ENCODE measurements around the gene LRRC8E. TPM values are rescaled to one million over a fixed set of nuclear protein-coding genes. Genes with fewer than 3 reads are reported as not detected.
"Not testable (repeated sequence)": the region's sequence is repeated elsewhere in the genome, so short reads cannot be mapped to it uniquely, and the experiment has no call there.

The LRRC8E gene
- polyA plus RNA-seq, 1 donor: 0.23 TPM

DNA sequence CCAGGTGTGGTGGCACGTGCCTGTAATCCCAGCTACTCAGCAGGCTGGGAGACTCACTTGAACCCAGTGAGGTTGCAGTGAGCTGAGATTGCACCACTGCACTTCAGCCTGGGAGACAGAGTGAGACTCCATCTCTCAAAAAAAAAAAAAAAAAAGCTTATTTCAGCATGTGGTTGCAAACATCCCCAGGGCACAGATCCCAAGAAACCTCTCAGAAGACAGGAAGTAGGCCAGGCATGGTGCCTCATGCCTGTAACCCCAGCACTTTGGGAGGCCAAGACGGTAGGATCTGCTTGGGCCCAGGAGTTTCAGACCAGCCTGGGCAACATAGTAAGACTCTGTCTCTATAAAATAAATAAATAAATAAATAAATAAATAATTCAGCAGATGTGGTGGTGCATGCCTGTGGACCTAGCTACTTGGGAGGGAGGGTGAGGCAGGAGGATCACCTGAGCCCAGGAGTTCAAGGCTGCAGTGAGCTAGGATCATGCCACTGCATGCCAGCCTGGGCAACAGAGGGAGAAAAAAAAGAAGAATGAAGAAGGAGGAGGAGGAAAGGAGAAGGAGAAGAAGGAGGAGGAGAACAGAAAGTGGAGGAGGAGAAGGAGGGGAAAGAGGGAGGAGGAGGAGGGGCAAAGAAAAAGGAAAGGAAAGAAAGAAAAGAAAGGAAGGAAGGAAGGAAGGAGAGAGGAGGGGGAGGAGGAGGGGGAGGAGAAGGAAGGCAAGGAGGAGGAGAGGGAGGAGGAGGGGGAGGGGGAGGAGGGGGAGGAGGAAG, 4.3 kb upstream of the LRRC8E start:
- DNase-seq (ENCODE audit: low read depth): no peak

DNA sequence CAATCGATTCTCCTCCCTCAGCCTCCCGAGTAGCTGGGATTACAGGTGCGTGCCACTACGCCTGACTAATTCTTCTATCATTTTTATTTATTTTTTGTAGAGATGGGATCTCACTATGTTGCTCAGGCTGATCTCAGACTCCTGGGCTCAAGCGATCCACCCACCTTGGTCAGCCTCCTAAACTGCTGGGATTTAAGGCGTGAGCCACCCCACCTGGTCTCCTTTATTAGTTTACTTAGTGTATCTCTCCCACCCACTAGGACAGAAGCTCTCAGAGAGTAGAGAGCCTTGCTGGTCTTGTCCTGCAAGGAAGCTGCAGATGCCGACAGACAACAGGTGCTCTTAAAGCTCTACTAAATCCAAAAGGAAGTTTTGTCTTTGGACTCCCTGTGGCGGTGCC, 2.5 kb upstream of the LRRC8E start:
- DNase-seq (ENCODE audit: low read depth): no peak

DNA sequence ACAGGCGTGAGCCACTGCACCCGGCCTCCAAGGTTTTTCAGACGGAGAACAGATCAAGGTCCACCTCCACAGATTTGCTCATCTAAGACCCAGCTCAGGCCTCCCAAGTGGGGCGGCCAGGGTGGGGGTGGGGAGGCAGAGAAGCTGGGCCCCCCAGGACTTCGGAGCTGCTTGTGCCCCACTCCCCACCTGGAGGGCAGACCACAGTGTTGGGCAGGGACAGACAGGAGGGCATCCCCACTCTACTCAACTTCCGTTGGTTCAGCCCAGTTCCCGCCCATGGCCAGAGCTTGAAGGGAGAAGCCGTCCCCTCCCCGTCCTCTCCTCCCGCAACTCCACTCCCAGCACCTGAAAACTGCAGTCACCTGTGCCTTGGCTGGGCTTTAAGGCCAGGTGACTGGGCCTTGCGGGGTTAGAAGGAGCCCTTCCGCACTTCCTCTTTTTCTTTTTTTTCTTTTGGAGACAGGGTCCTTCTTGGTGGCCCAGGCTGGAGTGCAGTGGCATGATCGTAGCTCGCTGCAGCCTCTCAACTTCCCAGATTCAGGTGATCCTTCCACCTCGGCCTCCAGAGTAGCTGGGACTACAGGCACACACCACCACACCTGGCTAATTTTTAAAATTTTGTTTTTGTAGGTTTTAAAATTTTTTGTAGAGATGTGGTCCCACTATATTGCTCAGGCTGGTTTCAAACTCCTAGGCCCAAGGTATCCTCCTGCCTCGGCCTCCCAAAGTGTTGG, 734 bp upstream of the LRRC8E start:
- no peak for DNase-seq (ENCODE audit: low read depth)

DNA sequence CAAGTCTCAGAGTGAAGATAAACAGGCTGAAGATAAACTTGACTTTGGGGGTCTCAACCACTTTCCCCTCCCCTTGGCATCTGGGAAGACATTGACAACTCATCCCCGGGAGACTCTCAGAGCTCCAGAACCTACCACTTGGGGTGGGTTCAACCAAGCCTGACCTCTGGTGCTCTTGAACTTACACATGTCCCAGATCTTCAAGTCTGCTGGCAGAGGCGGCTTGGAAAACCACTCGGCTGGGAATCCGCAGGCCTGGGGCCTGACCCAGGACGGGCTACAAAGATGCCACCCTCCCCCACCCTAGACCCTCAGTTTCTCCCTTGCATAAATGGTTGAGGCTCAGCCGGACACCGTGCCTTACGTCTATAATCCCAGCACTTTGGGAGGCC, 512 bp downstream of the LRRC8E start:
- DNase-seq (ENCODE audit: low read depth): no peak

DNA sequence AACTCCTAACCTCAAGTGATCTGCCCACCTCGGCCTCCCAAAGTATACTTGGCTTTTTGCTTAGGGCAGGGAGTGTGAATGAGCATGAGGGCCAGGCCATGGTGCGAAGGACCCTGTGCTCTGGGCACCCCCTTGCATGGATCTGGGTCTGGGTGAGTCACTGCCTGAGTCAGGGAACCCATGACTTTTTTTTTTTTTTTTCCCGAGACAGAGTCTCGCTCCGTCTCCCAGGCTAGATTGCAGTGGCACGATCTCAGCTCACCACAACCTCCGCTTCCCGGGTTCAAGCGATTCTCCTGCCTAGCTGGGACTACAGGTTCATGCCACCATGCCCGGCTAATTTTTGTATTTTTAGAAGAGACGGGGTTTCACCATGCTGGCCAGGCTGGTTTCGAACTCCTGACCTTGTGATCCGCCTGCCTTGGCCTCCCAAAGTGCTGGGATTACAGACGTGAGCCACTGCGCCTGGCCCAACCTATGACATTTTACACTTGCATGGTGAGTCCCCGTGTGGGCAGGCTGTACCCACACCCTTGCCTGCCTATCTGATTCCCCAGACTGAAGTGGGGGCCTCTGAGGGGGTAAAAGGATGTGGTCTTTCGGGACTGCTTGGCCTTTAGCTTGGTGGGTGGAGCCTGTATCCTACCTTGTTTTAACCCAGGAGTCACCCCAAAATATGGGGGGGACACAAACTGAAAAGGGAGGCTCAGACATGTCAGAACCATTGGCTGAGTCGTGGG, 5.2 kb downstream of the LRRC8E start:
- DNase-seq (ENCODE audit: low read depth): not testable (repeated sequence)

DNA sequence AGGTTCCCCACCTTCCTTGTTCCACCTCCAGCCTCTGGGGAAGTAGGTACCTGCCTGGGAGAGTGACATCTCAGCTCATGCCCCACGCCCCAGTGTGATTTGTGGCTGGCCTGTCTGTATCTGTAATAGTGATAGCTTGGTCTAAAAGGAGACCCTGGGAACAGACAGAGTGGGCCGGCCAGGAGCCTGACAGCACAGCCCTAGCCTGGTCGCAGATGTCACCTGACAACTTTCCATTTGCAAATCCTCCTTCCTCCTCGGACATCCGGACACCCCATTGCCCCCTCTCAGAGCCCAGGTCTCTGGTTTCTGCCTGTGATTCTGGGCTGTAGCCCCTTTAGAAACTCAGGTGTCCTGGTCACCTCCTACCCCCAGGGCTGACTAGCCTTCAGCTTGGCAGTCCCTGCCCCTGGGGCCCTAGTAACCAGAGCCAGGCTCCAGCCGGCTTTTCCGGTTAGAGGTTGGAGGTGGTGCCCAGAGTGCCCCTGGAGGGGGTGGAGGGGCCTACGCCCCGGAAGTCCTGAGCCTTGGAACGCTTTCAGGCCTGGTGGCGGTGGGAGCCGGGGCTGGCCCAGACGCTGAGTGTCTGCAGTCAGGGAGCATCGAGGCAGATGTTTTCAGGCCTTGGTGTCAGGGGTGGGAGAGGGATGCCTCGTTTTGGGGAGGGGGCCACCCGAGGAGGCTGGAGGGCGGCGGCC, 6.5 kb downstream of the LRRC8E start:
- DNase-seq (ENCODE audit: low read depth): no peak

DNA sequence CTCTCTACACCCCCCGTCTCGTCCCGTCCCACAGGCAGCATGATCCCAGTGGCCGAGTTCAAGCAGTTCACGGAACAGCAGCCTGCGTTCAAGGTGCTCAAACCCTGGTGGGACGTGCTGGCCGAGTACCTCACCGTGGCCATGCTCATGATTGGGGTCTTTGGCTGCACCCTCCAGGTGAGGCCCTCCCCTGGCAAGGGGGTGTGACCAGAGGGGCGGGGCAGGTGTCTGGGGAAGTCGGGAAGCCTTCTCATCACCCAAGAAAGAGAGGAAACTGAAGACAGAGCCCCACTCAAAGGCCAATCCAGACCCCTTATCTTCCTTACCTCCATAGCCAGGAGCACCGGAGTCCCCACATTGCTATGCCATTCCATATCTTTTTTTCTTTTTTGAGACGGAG, 7.3 kb downstream of the LRRC8E start:
- DNase-seq (ENCODE audit: low read depth): no peak

DNA sequence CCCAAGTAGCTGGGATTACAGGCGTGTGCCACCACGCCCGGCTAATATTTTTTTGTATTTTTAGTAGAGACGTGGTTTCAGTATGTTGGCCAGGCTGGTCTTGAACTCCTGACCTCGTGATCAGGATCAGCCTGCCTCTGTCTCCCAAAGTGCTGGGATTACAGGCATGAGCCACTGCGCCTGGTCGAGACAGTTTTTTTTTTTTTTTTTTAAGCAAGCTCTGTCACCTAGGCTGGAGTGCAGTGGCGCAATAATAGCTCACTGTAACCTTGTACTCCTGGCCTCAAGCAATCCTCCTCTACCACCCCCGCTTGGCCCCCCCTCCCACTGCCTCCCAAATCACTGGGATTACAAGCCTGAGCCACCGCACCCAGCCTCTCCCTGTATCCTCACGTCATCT, 9.0 kb downstream of the LRRC8E start:
- DNase-seq (ENCODE audit: low read depth): no peak

DNA sequence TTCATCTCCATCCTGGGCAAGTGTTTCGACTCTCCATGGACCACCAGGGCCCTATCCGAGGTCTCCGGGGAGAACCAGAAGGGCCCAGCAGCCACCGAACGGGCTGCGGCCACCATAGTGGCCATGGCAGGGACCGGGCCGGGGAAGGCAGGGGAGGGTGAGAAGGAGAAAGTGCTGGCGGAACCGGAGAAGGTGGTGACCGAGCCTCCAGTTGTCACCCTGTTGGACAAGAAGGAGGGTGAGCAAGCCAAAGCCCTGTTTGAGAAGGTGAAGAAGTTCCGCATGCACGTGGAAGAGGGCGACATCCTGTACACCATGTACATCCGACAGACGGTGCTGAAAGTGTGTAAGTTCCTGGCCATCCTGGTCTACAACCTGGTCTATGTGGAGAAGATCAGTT, 10.7 kb downstream of the LRRC8E start:
- no peak for DNase-seq (ENCODE audit: low read depth)

DNA sequence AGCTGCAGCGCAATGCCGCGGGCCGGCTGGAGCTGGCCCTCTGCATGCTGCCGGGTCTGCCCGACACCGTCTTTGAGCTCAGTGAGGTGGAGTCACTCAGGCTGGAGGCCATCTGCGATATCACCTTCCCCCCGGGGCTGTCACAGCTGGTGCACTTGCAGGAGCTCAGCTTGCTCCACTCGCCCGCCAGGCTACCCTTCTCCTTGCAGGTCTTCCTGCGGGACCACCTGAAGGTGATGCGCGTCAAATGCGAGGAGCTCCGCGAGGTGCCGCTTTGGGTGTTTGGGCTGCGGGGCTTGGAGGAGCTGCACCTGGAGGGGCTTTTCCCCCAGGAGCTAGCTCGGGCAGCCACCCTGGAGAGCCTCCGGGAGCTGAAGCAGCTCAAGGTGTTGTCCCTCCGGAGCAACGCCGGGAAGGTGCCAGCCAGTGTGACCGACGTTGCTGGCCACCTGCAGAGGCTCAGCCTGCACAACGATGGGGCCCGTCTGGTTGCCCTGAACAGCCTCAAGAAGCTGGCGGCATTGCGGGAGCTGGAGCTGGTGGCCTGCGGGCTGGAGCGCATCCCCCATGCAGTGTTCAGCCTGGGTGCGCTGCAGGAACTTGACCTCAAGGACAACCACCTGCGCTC, 11.6 kb downstream of the LRRC8E start:
- no peak for DNase-seq (ENCODE audit: low read depth)

DNA sequence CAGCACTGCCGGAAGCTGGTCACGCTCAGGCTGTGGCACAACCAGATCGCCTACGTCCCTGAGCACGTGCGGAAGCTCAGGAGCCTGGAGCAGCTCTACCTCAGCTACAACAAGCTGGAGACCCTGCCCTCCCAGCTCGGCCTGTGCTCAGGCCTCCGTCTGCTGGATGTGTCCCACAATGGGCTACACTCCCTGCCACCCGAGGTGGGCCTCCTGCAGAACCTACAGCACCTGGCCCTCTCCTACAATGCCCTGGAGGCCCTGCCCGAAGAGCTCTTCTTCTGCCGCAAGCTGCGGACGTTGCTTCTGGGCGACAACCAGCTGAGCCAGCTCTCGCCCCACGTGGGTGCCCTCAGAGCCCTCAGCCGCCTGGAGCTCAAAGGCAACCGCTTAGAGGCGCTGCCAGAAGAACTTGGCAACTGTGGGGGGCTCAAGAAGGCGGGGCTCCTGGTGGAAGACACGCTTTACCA, 12.1 kb downstream of the LRRC8E start:
- DNase-seq (ENCODE audit: low read depth): no peak

DNA sequence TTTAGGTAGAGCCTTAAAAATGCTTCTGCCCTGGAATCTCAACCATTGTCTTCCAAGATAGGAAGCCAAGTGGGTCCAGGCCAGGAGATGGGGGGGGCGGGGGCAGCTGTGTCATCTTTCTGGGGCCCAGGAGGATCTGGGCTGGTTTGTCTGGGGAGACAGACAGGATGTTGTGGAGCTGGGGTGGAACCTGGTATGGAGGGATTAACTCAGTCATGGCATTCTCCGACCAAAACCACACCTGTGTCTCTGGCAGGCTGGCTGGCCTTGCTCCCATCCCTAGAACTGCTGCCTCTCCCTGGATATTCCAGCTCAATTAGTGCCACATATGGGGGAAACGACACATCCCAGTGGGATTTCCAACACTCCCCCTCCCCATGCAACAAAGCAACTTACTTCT, 12.6 kb downstream of the LRRC8E start:
- no peak for DNase-seq (ENCODE audit: low read depth)

DNA sequence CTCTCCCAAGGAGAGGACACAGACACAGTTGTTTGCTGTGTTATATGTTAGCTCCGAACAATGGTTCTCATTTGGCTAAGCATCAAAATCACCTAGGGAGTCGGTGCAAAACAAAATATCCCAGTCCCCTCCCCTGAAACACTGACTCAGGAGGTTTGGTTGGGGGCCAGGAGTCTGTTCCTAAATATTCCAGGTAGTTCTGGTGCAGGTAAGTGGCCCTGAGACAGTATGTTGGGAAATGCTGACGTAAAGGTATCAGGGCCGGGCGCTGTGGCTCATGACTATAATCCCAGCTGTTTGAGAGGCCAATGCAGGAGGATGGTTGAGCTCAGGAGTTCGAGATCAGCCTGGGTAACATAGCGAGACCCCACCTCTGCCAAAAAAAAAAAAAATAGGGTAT, 13.0 kb downstream of the LRRC8E start:
- no peak for DNase-seq (ENCODE audit: low read depth)

DNA sequence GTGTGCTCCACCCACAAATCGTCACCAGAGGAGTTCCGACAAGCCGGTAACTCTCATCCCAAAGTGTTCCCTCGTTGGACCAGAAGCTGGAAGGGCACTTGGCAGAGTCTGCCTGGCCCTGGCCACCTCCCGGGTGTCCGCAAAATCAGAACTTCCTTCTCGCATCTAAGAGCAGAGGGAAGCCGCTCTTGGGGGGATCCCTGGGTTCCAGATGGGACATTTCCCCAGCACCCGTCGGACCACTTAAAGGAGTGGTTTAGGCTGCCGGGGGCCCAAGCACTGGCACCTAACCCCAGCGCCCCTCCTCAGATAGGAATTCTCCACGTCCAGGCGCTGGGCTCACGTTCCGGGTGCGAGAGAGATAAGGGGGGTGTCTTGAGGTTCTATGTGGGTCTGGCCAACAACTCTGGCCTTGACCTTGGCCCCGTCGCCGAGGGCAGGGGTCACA, 14.5 kb downstream of the LRRC8E start:
- DNase-seq (ENCODE audit: low read depth): no peak

DNA sequence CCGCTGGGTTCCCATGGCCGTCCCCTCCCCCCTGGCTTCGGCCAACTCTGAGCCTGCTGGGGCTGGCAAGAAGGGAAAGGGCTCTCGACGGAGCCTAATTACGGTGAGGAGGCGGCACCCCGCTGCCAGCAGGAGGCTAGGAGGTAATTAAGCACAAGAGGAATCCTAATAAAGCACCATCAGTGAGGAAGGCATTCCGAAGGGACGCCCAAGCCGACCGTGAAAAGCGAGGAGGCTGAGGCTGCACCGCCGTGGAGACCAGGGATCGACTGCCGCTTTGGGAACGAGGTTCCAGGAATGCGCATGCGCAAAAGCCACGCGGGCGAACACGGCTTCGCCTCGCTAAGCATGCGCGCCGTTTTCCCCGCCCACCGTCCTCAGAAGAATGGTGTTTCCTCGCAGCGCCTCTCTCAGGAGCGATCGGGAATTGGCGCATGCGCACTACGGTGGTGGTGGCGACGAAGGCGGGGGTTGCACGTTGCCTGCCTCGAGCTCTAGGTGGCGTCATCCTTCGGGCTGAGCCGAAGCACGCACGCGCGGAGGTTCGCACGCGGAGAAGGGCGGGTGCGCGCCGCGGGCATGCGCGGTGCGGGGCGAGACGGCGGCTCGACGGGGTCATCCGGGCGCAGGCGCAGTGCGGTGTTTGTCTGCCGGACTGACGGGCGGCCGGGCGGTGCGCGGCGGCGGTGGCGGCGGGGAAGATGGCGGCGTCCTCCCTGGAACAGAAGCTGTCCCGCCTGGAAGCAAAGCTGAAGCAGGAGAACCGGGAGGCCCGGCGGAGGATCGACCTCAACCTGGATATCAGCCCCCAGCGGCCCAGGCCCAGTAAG, 15.1 kb downstream of the LRRC8E start, which contains the start of gene MAP2K7:
Gene MAP2K7 (plus strand): TSS at position 634 of the 830 bp plus-strand sequence. CDS start 68 bp downstream, at position 702.
- peak; percentile 99 for DNase-seq (ENCODE audit: low read depth)

DNA sequence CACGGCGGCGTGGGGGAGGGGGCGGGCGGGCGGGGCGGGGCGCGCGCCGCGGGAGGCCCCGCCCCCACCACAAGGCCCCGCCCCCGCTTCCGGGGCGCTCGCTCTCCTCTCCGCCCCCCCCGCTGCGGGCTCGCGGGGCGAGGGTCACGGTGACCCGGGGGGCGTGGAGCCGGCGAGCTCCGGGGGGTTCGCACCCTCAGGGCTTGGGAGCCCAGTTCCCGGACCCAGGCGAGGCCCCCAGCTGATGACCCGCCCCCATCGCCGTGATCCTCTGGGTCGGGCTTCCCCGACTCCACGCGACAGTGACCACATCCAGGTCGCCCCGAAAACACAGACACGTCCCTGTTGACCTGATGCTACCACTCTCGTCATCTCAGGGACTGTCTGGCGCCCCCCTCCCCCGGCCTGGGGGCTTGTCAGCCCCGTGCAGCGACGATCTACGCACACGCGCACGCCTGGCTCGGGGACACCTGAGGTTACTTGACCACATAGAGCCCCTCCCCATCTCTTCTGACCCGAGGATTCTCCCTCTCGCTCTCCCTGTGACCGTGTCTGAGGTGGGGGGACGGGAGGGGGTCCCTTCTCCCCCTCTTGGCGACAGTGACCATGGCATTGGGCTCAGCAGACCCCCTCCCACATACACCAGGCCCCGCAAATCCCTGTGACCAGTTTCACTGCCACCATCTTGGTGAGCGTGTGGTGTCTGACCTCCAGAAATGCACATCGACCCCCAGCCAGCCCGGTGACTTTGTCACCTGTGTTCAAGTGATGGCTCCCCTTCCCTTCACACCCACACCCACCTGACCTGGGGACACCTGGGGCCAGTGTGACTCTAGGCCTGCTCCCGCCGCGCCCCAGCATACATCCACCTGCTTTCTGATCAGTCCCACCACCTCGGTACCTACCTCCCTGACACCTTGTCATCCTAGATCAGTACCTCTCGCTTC, 16.0 kb downstream of the LRRC8E start:
- DNase-seq (ENCODE audit: low read depth): no peak

DNA sequence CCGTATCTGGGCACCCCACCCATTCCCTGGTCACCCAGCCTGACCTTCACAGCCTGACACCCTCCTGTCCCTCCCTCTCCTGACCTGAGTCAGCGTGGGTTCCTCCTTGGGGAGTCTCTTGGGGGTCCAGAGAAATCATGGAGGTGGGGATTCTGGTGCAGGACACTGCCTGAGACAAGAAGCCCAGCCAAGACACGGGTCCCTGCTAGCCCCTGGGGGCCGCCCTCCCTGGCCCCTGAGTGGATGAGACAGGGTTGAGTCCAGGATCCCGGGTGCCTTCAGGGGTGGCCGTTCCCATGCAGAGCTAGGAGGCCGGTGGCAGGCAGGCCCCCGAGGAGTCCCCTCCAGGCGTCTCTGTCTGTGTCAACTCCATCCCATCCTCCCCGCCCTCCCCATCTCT, 17.0 kb downstream of the LRRC8E start:
- no peak for DNase-seq (ENCODE audit: low read depth)

DNA sequence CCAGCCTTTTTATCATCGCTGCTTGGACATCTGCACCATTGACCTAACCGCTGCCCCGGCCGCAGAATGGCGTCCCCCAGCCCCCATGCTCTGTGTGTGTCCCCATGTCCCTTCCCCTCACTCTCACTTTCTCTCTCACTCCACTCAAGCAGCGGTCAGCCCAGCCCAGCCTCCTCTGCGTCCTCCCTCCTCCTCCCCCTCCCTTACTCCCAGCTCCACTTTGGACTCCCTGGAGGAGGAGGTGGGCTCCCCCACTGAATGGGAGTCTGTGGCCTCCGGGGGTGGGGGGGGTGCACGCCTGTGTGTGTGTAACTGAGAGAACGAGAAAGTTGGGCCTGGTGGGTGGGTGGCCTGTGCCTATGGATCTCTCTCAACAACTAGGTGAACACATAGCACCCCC, 17.5 kb downstream of the LRRC8E start:
- DNase-seq (ENCODE audit: low read depth): no peak

DNA sequence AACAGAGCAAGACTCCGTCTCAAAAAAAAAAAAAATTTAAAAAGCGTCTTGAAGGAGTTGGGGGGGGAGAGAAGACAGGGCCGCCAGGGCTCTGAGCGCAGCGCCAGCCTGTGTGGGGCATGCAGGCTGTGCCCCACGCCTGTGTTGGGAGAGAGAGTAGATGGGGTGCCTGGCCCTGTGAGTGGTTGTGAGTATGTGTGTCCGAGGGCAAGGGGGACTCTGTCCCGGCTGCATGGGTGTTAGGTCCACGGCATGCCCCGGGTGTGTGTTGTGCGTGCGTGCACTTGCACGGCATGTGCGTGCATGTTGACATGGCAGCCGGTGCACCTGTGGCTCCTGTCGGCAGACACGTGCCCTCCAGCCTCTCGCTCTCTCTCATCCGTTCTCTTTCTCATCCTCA, 18.8 kb downstream of the LRRC8E start:
- DNase-seq (ENCODE audit: low read depth): no peak

All from forelimb muscle (tissue), 1 donor.